ENCODE data around the gene CHTF18. TPM values are rescaled to one million over a fixed set of nuclear protein-coding genes. Genes with fewer than 3 reads are reported as not detected.

Gene CHTF18
- total RNA-seq, 2 experiments from 2014 or later = 125 to 146 TPM

DNA sequence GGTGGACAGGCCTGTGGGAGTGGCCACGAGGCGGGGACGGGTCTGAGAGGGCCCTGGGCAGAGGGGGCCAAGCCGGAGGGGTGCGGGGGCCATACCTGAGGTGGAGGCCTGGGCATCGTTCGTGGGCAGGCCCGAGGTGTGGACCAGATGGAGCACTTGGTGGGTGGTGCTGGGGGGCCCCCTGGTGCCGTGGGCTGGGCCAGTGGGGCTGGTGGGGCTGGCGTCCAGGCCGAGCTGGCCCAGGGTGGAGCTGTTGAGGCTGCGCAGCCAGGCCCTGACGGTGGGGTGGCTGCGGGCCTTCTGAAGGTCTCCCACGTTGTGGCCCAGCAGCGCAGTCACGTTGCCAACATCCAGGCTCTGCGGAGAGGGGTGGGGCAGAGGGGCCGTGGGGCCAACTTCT is 18.5 kb upstream of the CHTF18 start:
- Histone ChIP-seq H3K4me3 (ENCODE audit: low read depth, low read length, poor library complexity, severe bottlenecking) (no peak overlapping the region), H4K20me1 (ENCODE audit: insufficient read depth, low read length) (no peaks in the 10 kb centered on the region), H3K4me2 (ENCODE audit: low read length) (no peak overlapping the region), H3K9me3 (ENCODE audit: low read length) (no peaks in the 10 kb centered on the region), H3K27ac (ENCODE audit: low read depth, low read length, poor library complexity, severe bottlenecking) (no peak overlapping the region), H3K9me2 (ENCODE audit: insufficient read depth, low read length) (no peaks in the 10 kb centered on the region), H3K36me3 (ENCODE audit: insufficient read depth, low read length) (no peaks in the 10 kb centered on the region), H3K4me1 (ENCODE audit: insufficient read depth, low read length, poor library complexity, severe bottlenecking) (no peaks in the 10 kb centered on the region), H2AFZ (ENCODE audit: low read length) (no peak overlapping the region), H3K79me2 (ENCODE audit: insufficient read depth, low read depth, low read length) (no peaks in the 10 kb centered on the region)
- DNase-seq (ENCODE audit: low spot score) = no peak
- no TSS peak for BruUV-seq (replicated peaks)
- CTCF ChIA-PET (ENCODE audit: unreplicated experiment) = no interaction called here
- POLR2A ChIA-PET = no interaction called here
- no peak for TF ChIP-seq EZH2phosphoT487 (IDR thresholded peaks at IDR 0.05; ENCODE audit: borderline replicate concordance, low read depth, low read length)
- TF ChIP-seq, protein P1, sequence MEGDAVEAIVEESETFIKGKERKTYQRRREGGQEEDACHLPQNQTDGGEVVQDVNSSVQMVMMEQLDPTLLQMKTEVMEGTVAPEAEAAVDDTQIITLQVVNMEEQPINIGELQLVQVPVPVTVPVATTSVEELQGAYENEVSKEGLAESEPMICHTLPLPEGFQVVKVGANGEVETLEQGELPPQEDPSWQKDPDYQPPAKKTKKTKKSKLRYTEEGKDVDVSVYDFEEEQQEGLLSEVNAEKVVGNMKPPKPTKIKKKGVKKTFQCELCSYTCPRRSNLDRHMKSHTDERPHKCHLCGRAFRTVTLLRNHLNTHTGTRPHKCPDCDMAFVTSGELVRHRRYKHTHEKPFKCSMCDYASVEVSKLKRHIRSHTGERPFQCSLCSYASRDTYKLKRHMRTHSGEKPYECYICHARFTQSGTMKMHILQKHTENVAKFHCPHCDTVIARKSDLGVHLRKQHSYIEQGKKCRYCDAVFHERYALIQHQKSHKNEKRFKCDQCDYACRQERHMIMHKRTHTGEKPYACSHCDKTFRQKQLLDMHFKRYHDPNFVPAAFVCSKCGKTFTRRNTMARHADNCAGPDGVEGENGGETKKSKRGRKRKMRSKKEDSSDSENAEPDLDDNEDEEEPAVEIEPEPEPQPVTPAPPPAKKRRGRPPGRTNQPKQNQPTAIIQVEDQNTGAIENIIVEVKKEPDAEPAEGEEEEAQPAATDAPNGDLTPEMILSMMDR (conservative IDR thresholded peaks at IDR 0.05; ENCODE audit: low read length) = no peak
- intact Hi-C loops (cut with micrococcal nuclease; ENCODE audit: unreplicated experiment) = no loop called here

DNA sequence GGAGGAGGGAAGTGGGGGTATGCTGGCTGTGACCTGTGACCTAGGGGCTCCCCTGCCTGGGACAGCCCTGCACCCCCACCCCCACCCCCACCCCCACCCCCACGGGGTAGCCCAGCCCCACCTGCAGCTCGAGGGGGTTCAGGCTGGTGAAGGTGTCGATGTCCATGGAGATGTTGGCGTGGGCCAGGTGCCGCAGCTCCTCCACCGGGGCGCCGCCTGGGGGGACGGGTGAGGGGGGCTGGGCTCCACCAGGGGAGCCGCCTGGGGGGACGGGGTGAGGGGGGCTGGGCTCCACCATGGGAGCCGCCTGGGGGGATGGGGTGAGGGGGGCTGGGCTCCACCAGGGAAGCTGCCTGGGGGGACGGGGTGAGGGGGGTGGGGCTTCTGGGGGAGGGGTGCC is 18.0 kb upstream of the CHTF18 start:
- Histone ChIP-seq H3K27ac (ENCODE audit: low read depth, low read length, poor library complexity, severe bottlenecking) (no peak overlapping the region), H3K9me2 (ENCODE audit: insufficient read depth, low read length) (no peaks in the 10 kb centered on the region), H4K20me1 (ENCODE audit: insufficient read depth, low read length) (no peaks in the 10 kb centered on the region), H3K4me3 (ENCODE audit: low read depth, low read length, poor library complexity, severe bottlenecking) (no peak overlapping the region), H2AFZ (ENCODE audit: low read length) (no peak overlapping the region), H3K9me3 (ENCODE audit: low read length) (no peaks in the 10 kb centered on the region), H3K4me1 (ENCODE audit: insufficient read depth, low read length, poor library complexity, severe bottlenecking) (no peaks in the 10 kb centered on the region), H3K4me2 (ENCODE audit: low read length) (no peak overlapping the region), H3K36me3 (ENCODE audit: insufficient read depth, low read length) (no peaks in the 10 kb centered on the region), H3K79me2 (ENCODE audit: insufficient read depth, low read depth, low read length) (no peaks in the 10 kb centered on the region)
- ChIA-PET POLR2A (no interaction called here), CTCF (ENCODE audit: unreplicated experiment) (no interaction called here)
- DNase-seq (ENCODE audit: low spot score) = no peak
- no peak for TF ChIP-seq EZH2phosphoT487 (IDR thresholded peaks at IDR 0.05; ENCODE audit: borderline replicate concordance, low read depth, low read length)
- TF ChIP-seq, protein P1 (conservative IDR thresholded peaks at IDR 0.05; ENCODE audit: low read length) = no peak
- no TSS peak for BruUV-seq (replicated peaks)
- intact Hi-C loops (cut with micrococcal nuclease; ENCODE audit: unreplicated experiment) = no loop called here

DNA sequence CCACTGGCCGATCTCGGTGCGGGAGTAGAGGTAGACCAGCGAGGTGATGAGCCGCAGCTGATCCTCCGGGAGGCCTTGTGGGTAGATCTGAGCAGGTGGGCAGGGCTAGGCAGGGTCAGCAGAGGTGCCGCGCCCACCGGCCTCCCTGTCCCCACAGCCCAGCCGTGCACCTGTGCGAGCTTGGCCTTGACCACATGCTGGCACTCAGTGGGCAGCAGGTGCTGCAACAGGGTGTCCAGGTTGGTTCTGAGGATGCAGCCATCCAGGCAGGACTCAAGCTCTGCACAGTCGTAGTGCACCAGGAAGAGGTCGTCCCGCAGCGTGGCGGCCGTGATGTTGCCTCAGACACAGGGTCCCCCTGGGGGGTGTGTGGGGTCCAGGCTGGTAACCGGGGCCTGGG is 15.5 kb upstream of the CHTF18 start:
- CTCF ChIA-PET (ENCODE audit: unreplicated experiment) = no interaction called here
- no peaks in the 10 kb centered on the region for H3K79me2 ChIP-seq (ENCODE audit: insufficient read depth, low read depth, low read length)
- intact Hi-C loops (cut with micrococcal nuclease; ENCODE audit: unreplicated experiment) = no loop called here
- no peak for DNase-seq (ENCODE audit: low spot score)
- H3K4me3 ChIP-seq (ENCODE audit: low read depth, low read length, poor library complexity, severe bottlenecking) = no peak overlapping the region
- no peaks in the 10 kb centered on the region for H4K20me1 ChIP-seq (ENCODE audit: insufficient read depth, low read length)
- no peak overlapping the region for H2AFZ ChIP-seq (ENCODE audit: low read length)
- no peak for TF ChIP-seq EZH2phosphoT487 (IDR thresholded peaks at IDR 0.05; ENCODE audit: borderline replicate concordance, low read depth, low read length)
- TF ChIP-seq, protein P1 (conservative IDR thresholded peaks at IDR 0.05; ENCODE audit: low read length) = no peak
- no peak overlapping the region for H3K4me2 ChIP-seq (ENCODE audit: low read length)
- H3K27ac ChIP-seq (ENCODE audit: low read depth, low read length, poor library complexity, severe bottlenecking) = no peak overlapping the region
- H3K36me3 ChIP-seq (ENCODE audit: insufficient read depth, low read length) = no peaks in the 10 kb centered on the region
- no peaks in the 10 kb centered on the region for H3K4me1 ChIP-seq (ENCODE audit: insufficient read depth, low read length, poor library complexity, severe bottlenecking)
- POLR2A ChIA-PET = interaction anchor here (0.6 to 0.7 kb wide), 2 partner anchors 10 to 58 kb away, joined by 4 to 6 read pairs; partner anchors contain the start of gene METRN
- no TSS peak for BruUV-seq (replicated peaks)
- H3K9me2 ChIP-seq (ENCODE audit: insufficient read depth, low read length) = no peaks in the 10 kb centered on the region
- H3K9me3 ChIP-seq (ENCODE audit: low read length) = no peaks in the 10 kb centered on the region

Data from OCI-LY7 (cell line).